Measurements from ENCODE around the gene BRD2.

The BRD2 gene

DNA sequence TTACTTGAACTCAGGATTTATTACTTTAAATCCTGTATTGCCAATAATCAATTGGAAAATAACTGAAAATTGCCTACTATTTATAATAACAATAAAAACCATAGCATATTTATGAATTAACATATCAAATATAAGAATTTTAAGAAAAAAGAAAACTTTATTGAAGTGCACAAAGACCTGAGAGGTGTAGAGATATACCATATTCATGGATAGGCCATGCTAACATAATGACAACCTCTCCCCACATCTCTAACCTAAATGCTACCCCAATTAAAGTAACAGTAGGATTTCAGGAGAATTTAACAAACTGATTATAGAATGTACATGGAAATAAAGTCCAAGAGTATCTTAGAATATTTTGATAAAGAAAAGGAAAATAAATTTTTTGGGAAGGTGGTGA lies 22.4 kb upstream of the BRD2 start:
- TF ChIP-seq, protein P1, sequence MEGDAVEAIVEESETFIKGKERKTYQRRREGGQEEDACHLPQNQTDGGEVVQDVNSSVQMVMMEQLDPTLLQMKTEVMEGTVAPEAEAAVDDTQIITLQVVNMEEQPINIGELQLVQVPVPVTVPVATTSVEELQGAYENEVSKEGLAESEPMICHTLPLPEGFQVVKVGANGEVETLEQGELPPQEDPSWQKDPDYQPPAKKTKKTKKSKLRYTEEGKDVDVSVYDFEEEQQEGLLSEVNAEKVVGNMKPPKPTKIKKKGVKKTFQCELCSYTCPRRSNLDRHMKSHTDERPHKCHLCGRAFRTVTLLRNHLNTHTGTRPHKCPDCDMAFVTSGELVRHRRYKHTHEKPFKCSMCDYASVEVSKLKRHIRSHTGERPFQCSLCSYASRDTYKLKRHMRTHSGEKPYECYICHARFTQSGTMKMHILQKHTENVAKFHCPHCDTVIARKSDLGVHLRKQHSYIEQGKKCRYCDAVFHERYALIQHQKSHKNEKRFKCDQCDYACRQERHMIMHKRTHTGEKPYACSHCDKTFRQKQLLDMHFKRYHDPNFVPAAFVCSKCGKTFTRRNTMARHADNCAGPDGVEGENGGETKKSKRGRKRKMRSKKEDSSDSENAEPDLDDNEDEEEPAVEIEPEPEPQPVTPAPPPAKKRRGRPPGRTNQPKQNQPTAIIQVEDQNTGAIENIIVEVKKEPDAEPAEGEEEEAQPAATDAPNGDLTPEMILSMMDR (IDR thresholded peaks at IDR 0.05), result no peak

DNA sequence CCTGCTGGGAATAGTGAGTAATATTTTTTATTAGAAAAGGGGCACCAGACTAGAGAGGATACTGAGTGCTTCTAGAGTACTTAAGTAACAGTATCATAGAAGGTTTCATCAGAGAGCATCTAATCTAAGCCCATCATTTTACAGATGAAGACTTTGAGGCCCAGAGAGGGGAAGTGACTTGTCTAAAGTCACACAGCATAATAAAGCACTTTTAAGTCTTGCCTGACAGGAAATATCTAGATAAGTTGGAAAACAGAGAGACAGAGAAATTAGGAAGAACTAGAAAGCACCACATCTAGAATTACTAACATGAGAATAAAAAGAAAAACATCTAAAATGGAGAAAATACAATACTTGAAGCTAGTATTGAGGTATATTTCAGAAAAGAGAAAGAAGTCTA lies 21.5 kb upstream of the BRD2 start:
- TF ChIP-seq, protein P1 (IDR thresholded peaks at IDR 0.05), result no peak

DNA sequence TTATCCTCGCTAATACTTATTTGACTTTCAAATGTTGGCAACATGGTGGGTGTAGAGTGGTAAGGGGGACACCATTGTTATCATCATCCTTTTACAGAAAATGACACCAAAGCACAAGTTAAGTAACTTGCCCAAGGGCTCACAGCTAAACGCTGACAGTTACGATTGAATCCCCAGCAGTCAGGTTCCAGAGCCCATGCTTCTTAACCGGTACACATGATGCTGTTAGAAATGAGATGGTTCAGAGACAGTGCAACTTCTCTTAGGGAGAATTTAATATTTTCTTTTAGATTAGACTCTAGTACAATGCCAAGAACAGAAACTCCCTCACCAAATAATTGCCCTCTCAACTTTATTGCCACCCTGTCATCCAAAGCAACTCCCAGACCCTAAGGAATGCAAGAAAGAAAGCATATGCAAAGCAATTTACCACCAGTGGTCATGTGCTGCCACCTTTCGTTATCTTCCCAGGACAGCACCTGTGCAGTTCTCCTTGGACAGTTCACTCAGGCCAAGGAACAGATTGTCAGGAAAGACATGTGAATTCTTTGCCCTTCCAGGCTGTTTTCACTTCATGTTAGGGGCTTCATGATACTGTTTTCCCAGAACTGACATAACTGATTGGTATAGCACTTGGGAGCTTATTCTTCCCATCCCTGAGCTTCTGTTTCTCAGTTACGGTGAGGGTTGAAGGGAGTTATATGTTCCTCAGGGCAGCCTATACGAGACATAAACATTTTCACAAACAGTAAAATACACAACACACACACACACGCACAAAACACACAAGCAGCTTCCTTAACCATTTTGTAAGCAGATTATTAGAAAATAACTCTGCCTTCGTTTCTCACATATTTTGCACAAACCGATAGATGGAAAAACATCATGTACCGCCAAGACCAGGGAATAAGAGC lies 20.6 kb upstream of the BRD2 start:
- TF ChIP-seq, protein P1 (IDR thresholded peaks at IDR 0.05), result peak; percentile 77

DNA sequence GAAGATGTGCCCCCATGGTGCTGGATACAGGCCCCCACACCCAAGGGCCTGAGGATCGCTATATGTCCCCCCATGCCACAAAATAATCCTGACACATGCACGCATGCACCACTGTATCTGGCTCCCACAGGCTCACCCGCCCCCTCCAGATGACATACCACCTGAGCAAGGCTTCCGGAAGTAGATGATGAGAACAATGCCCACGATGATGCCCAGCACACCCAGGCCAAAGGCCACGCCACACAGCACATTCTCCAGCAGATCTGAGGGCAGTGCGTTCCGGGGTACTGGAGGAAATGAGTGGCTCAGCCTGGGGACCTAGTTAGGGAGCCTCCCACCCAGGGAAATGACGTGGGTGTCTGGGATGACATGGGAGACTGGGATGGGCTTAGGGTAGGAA lies 19.3 kb upstream of the BRD2 start:
- TF ChIP-seq, protein P1 (IDR thresholded peaks at IDR 0.05), result no peak

DNA sequence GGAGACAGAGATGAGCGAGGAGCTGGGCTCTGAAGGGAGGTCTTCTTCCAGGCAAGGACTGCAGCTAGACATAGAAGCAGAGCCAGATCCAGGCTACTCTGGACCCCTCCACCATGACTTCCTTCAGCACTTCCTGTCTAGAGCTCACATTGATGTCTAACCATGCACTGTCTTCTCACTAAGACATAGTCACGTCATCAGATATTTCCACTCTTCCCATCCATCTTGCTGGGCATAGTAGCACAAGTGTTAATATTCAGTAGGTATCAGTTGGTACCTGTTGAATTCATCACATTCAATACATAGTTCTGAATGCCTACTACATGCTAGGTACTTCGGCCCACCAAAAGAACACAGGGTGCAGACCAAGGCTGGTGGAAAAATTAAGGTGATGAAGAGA lies 18.4 kb upstream of the BRD2 start:
- TF ChIP-seq, protein P1 (IDR thresholded peaks at IDR 0.05), result no peak

DNA sequence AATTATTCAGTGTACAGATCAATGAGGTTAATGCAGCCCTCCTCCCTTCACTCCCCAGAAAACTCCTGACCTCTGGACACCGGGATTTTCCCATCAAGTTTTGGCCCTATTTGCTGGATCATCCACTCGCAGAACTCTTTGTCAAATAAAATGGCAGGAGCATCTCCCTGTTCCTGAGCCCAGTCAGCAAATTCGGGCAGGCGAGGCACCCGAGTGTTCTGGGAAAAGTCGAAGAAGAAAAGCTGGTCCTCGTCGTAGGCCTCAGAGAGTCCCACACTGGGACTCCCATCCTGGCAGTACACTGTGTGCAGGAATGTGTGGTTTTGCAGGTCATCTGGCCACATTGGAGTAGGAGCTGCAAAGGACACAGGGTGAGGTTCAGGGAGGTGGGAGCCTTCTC lies 17.9 kb upstream of the BRD2 start:
- TF ChIP-seq, protein P1 (IDR thresholded peaks at IDR 0.05), result no peak

DNA sequence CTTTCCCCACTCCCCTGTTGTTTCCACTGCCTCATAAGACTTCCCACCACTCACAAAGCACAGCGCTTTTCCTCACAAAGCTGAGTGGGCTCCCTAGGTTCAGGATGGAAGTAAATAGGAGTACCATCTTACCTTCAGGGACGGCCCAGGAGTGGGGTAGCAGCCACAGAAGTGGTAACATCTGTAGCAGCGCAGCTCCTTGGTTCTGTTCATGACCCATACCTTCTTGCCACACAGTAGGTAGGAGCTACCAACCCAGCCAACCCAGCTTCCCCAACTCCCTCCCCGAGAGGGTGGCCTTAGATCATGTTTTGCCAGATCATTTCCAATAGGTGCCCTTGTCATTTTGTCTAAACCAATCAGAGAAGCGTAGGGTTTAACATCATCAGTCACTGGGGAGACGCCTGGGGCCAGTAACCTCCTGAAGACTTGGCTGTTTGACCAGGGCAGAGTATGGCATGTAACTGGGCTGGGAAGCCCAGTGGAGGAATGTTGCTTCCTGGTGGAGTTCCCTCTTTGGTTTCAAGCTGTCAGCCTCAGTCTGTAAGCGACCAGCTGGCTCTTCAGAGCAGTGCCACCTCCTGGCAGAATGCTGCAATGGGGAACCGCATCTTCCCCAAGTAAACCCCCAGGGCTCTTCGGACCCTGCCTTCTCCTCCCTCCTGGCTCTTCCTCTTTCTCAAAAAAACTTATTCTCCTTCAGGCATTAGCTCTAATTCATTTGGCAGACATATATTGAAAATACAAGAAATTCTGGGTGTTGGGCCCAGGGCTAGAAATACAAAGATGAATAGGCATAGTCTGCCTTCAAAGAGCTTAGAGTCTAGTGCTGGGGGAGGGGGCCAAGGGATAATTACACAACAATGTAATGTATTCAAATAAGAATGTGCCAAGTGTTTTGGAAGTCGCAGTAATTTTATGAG lies 15.3 kb upstream of the BRD2 start, which contains the start of gene HLA-DMA:
Gene HLA-DMA (minus strand): TSS at position 281 of the 923 bp plus-strand sequence. CDS start 61 bp downstream, at position 220.
- TF ChIP-seq, protein P1 (IDR thresholded peaks at IDR 0.05), result peak; percentile 59

Data from LNCAP (cell line).